PFSK-1 (cell line): Measurements from ENCODE around the gene TICRR.

Experiments used
- FOXP2 ChIP-seq: optimal IDR thresholded peaks from 2 replicates; pipeline ENCODE3; 2011; ENCODE audit warnings: borderline replicate concordance, control low read depth, inconsistent platforms; ENCODE audit not compliant: insufficient read depth; ENCODE audit errors: extremely low read length, extremely low read depth
- POLR2AphosphoS5 ChIP-seq: IDR thresholded peaks from 2 replicates; pipeline ENCODE4 v1.6.1; 2012; ENCODE audit warnings: low read depth, mild to moderate bottlenecking, control low read depth, low read length, moderate library complexity
- SIN3A ChIP-seq: IDR thresholded peaks from 2 replicates; pipeline ENCODE4 v1.6.1; 2012; ENCODE audit warnings: mild to moderate bottlenecking, low read length, moderate library complexity, borderline replicate concordance; ENCODE audit not compliant: insufficient read depth
- TAF1 ChIP-seq: IDR thresholded peaks from 2 replicates; pipeline ENCODE4 v1.6.1; 2012; ENCODE audit warnings: low read length, control low read depth, borderline replicate concordance; ENCODE audit not compliant: insufficient read depth
- TF ChIP-seq, protein P1 (sequence below), 2 experiments: IDR thresholded peaks; 2 replicates each; pipeline versions ENCODE4 v1.6.1 to v1.8.0; 2011 to 2012; ENCODE audit warnings: low read depth in 2 of 2, low read length in 2 of 2, control low read depth in 1 of 2, inconsistent platforms in 1 of 2, mild to moderate bottlenecking in 1 of 2, moderate library complexity in 1 of 2; ENCODE audit not compliant: insufficient read depth in 1 of 2

TICRR gene

DNA sequence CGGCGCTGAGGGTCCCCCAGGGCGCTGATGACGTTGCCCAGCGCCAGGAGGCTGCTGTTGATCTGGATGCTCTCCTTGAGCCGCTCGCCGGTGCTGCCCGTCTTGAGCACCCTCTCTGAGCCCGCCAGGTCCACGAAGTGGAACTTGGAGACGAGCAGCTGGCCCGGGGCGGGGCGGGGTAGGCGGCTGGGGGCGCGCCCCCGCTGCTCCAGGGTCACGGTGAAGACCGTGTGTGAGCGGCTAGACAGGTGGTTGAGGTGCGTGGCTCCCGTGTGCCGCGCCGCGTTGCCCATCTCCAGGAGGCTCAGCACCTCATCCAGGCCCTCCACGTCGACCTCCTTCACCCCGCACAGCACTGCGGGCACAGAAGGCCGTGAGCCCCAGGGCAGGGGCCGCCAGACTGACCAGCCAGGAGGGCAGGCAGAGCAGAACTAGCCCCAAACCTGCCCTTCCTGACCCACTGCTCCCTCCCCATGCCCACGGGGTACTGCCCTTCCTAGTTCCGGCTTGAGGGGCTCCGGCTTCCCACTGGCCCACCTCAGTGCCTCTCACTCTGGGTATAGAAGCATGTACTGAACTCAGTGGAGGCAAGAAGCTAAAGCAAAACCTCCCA, 73.8 kb downstream of the TICRR start:
- TF ChIP-seq FOXP2 (no peak), TAF1 (no peak), POLR2AphosphoS5 (no peak), SIN3A (no peak)
- TF ChIP-seq, protein P1, sequence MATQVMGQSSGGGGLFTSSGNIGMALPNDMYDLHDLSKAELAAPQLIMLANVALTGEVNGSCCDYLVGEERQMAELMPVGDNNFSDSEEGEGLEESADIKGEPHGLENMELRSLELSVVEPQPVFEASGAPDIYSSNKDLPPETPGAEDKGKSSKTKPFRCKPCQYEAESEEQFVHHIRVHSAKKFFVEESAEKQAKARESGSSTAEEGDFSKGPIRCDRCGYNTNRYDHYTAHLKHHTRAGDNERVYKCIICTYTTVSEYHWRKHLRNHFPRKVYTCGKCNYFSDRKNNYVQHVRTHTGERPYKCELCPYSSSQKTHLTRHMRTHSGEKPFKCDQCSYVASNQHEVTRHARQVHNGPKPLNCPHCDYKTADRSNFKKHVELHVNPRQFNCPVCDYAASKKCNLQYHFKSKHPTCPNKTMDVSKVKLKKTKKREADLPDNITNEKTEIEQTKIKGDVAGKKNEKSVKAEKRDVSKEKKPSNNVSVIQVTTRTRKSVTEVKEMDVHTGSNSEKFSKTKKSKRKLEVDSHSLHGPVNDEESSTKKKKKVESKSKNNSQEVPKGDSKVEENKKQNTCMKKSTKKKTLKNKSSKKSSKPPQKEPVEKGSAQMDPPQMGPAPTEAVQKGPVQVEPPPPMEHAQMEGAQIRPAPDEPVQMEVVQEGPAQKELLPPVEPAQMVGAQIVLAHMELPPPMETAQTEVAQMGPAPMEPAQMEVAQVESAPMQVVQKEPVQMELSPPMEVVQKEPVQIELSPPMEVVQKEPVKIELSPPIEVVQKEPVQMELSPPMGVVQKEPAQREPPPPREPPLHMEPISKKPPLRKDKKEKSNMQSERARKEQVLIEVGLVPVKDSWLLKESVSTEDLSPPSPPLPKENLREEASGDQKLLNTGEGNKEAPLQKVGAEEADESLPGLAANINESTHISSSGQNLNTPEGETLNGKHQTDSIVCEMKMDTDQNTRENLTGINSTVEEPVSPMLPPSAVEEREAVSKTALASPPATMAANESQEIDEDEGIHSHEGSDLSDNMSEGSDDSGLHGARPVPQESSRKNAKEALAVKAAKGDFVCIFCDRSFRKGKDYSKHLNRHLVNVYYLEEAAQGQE (IDR thresholded peaks at IDR 0.05; ENCODE audit: insufficient read depth in 1 of 2, low read depth in 2 of 2, low read length in 2 of 2): no peak

DNA sequence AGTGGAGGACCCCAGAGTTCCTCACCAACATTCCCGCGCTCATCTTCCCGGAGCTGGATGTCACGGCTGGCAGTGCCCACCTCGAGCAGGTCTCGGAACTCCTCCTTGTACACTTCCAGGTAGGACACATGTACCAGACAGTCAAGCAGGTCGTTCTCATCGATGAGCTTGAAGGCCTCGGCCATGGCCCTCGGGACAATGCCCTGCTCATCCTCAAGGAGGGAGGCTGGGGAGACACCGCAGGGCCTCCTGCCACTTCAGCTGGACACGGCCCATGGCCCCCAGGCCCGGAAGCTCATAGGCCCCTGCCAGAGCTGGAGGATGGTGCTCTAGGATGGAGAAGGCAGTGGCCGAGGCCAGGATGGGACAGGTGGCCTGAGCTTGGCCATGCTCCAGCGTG, 74.4 kb downstream of the TICRR start:
- TF ChIP-seq FOXP2: no peak
- no peak for TF ChIP-seq POLR2AphosphoS5
- TF ChIP-seq, protein P1 (IDR thresholded peaks at IDR 0.05; ENCODE audit: insufficient read depth in 1 of 2, low read depth in 2 of 2, low read length in 2 of 2): no peak
- TF ChIP-seq TAF1: no peak
- no peak for TF ChIP-seq SIN3A

DNA sequence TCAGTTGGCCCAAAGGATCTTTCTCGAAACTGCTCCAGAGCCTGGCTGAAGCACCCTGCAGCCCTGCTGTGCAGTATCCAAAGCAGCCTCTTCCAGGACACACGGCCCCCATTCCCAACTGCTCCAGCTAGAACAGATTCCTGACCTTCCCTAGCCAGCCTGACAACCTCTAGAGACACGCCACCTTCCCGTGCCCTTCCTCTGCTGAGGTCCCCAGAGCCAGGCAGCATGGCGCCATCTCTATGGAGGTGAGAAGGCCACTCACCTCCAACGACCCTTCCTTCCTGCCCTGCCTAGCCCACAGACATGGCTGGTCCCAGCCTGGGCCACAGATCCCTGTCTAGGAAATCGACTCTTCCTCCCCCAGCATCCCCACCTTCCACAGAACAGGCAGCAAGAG, 76.9 kb downstream of the TICRR start:
- TF ChIP-seq SIN3A: no peak
- TF ChIP-seq, protein P1 (IDR thresholded peaks at IDR 0.05; ENCODE audit: insufficient read depth in 1 of 2, low read depth in 2 of 2, low read length in 2 of 2): no peak
- no peak for TF ChIP-seq TAF1
- no peak for TF ChIP-seq FOXP2
- TF ChIP-seq POLR2AphosphoS5: no peak

DNA sequence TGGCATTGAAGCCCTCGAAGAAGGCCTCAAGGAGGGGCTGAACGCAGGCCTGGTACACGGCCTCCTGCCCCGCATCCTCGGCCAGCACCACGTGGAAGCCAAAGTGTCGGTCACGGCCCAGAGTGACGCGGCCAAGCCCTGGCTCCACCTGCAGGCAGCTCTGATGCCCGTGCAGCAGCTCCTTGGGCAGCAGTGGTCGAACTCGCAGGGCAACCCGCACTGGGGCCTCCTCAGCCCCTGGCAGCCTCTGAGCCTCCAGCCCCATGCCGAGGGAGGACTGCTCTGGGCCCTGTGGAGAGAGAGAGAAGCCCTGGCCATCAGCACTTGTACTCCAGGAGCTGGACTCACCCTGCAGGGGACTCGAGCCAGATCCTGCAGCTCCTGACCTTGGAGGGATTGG, 77.4 kb downstream of the TICRR start:
- TF ChIP-seq SIN3A: no peak
- TF ChIP-seq POLR2AphosphoS5: no peak
- TF ChIP-seq, protein P1 (IDR thresholded peaks at IDR 0.05; ENCODE audit: insufficient read depth in 1 of 2, low read depth in 2 of 2, low read length in 2 of 2): no peak
- TF ChIP-seq FOXP2: no peak
- TF ChIP-seq TAF1: no peak
